ENCODE measurements around the gene FOLR3. TPM values are rescaled to one million over a fixed set of nuclear protein-coding genes. Genes with fewer than 3 reads are reported as not detected.

The FOLR3 gene
- total RNA-seq, 1 experiment from 2014 or later = not detected

DNA sequence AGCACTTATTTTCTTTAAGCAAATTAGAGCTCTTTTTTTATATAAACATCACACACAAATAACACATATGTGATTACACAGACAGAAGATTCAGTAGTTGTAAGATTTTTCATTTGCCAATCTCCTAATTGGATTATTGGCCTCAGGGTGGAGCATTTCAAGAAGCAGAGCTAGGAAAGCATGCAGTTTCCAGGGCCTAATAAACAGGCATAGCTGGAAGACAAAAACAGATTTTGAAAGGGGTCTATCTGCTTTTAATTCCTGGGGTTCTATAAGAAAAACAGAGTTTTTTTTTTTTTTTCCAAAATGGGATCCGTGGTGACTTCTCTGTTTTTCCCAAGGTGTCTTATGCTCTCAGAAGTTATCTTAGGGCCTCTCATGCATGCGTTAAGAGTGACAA lies 7.6 kb upstream of the FOLR3 start:
- no peak overlapping the region for H3K9ac ChIP-seq (ENCODE audit: low read length)
- no peaks in the 10 kb centered on the region for H4K20me1 ChIP-seq (ENCODE audit: insufficient read depth, low read depth, low read length)
- no peak overlapping the region for H3K4me3 ChIP-seq (ENCODE audit: low read length)
- H3K4me1 ChIP-seq (ENCODE audit: low read length) = no peaks in the 10 kb centered on the region
- no peak overlapping the region for H3K4me2 ChIP-seq (ENCODE audit: low read depth, low read length, poor library complexity, severe bottlenecking)
- no peak overlapping the region for H2AFZ ChIP-seq (ENCODE audit: low read length)
- H3K27ac ChIP-seq (ENCODE audit: low read length) = no peak overlapping the region
- no peaks in the 10 kb centered on the region for H3K27me3 ChIP-seq (ENCODE audit: low read length)
- H3K36me3 ChIP-seq (ENCODE audit: insufficient read depth, low read length) = no peaks in the 10 kb centered on the region
- no peak for DNase-seq
- no peaks in the 10 kb centered on the region for H3K9me3 ChIP-seq (ENCODE audit: low read length)
- H3K9me2 ChIP-seq (replicated peaks; ENCODE audit: insufficient read depth, low read length) = no peaks in the 10 kb centered on the region
- H3K79me2 ChIP-seq (ENCODE audit: low read length) = no peaks in the 10 kb centered on the region

DNA sequence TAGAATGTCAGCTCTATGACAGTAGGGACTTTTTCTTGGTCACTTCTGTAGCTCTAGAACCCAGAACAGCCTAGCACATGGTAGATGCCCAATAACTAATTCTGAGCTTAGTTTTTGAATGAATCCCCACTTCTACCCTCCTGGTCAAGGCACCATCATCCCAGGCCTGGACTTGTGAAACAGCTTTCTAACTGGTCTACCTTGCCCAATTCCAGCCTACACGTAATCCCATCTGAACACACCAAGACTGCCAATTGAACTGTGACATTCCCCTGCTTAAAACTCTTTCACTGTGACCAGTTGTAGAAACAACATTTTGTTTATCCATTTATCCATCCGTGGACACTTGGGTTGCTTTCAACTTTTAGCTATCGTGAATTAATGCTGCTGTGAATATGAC lies 6.1 kb upstream of the FOLR3 start:
- Histone ChIP-seq H3K27ac (ENCODE audit: low read length) (no peak overlapping the region), H3K9me2 (replicated peaks; ENCODE audit: insufficient read depth, low read length) (no peaks in the 10 kb centered on the region), H3K36me3 (ENCODE audit: insufficient read depth, low read length) (no peaks in the 10 kb centered on the region)

DNA sequence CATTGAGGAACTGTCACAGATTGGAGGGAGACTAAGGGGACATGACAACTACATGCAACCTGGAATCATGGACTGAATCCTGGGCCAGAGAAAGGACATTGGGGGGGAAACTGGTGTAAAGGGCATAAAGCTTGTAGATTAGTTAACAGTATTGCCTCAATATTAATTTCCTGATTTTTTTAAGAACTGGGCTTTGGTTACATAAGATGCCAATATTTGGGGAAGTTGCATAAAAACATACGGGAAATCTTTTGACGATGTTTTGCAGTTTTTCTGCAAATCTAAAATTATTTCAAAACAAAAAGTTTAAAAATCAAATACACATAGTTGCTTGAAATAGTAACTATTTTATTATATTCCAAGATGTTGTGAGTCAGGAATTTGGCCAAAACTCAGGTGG lies 2.9 kb upstream of the FOLR3 start:
- Histone ChIP-seq H3K9me2 (replicated peaks; ENCODE audit: insufficient read depth, low read length) (no peaks in the 10 kb centered on the region), H3K9ac (ENCODE audit: low read length) (no peak overlapping the region), H4K20me1 (ENCODE audit: insufficient read depth, low read depth, low read length) (no peaks in the 10 kb centered on the region), H3K36me3 (ENCODE audit: insufficient read depth, low read length) (no peaks in the 10 kb centered on the region), H3K4me2 (ENCODE audit: low read depth, low read length, poor library complexity, severe bottlenecking) (no peak overlapping the region), H3K4me3 (ENCODE audit: low read length) (no peak overlapping the region), H3K79me2 (ENCODE audit: low read length) (no peaks in the 10 kb centered on the region), H3K27ac (ENCODE audit: low read length) (no peak overlapping the region), H3K9me3 (ENCODE audit: low read length) (no peaks in the 10 kb centered on the region), H2AFZ (ENCODE audit: low read length) (no peak overlapping the region), H3K4me1 (ENCODE audit: low read length) (no peaks in the 10 kb centered on the region), H3K27me3 (ENCODE audit: low read length) (no peaks in the 10 kb centered on the region)
- DNase-seq = no peak

More for the DNA sequence above, 6.1 kb upstream of the FOLR3 start:
- H3K79me2 ChIP-seq (ENCODE audit: low read length) = no peaks in the 10 kb centered on the region
- H3K4me2 ChIP-seq (ENCODE audit: low read depth, low read length, poor library complexity, severe bottlenecking) = no peak overlapping the region
- H2AFZ ChIP-seq (ENCODE audit: low read length) = no peak overlapping the region
- DNase-seq = no peak
- H3K9ac ChIP-seq (ENCODE audit: low read length) = no peak overlapping the region
- no peaks in the 10 kb centered on the region for H4K20me1 ChIP-seq (ENCODE audit: insufficient read depth, low read depth, low read length)
- no peaks in the 10 kb centered on the region for H3K27me3 ChIP-seq (ENCODE audit: low read length)
- H3K4me1 ChIP-seq (ENCODE audit: low read length) = no peaks in the 10 kb centered on the region
- H3K9me3 ChIP-seq (ENCODE audit: low read length) = no peaks in the 10 kb centered on the region
- no peak overlapping the region for H3K4me3 ChIP-seq (ENCODE audit: low read length)

DNA sequence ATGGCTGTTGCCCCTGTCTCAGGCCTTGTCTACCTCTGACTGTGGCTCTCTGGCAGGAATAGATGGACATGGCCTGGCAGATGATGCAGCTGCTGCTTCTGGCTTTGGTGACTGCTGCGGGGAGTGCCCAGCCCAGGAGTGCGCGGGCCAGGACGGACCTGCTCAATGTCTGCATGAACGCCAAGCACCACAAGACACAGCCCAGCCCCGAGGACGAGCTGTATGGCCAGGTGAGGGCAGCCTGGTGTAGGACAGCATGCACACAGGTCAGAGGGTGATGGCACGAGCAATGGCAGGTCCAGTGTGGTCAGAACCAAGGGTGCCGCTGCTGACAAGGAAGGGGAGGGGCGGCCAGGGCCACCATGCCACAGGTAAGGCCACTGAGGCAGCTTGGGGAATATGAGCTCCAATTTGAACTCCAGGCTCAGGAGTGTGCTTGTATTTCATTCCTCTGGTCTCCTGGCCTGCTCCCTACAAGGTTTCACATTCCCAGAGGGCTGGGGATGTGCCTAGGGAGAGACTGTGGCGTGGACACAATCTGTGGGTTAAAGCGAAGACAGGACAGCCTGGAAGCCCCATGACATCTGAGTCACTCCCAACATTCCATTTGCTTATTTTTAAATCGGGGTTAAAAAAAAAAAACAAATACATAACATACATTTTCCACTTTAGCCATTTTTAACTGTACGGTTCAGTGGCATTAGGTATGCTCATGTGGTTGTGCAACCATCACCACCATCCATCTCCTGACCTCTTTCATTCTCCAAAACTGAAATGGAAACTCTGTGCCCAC lies 562 bp downstream of the FOLR3 start:
- Histone ChIP-seq H3K4me3 (ENCODE audit: low read length) (no peak overlapping the region), H3K4me2 (ENCODE audit: low read depth, low read length, poor library complexity, severe bottlenecking) (no peak overlapping the region), H3K4me1 (ENCODE audit: low read length) (no peaks in the 10 kb centered on the region), H3K27ac (ENCODE audit: low read length) (no peak overlapping the region), H3K9ac (ENCODE audit: low read length) (no peak overlapping the region), H4K20me1 (ENCODE audit: insufficient read depth, low read depth, low read length) (no peaks in the 10 kb centered on the region), H3K27me3 (ENCODE audit: low read length) (no peaks in the 10 kb centered on the region), H3K9me2 (replicated peaks; ENCODE audit: insufficient read depth, low read length) (no peaks in the 10 kb centered on the region), H2AFZ (ENCODE audit: low read length) (no peak overlapping the region), H3K79me2 (ENCODE audit: low read length) (no peaks in the 10 kb centered on the region), H3K9me3 (ENCODE audit: low read length) (no peaks in the 10 kb centered on the region), H3K36me3 (ENCODE audit: insufficient read depth, low read length) (no peaks in the 10 kb centered on the region)
- DNase-seq = no peak

DNA sequence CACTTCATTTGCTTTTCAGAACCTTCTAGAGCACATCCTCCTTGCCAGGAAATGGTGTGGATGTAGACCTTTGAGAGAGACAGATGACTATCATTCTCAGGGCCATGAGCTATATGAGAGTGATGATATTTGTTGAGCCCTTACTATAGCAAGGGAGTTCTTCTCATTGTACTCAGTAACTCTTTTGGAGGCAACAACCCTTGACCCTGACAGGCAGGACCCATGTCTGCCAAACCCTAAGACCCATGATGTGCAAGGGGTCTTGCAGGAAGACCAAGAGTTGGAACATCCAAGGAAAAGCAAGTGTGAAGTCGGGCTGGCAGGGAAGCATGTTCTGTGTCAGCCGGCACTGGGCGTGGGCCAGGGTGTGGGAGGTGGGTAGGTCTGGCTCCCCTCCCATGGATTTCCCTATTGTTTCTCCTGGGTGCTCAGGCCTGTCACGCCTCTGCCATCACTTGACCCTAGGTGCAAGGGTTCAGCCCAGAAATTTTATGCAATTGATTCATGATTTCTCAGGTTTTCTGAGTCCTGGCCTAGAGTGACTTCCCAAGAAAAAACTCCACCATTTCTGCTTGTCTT lies 1.2 kb downstream of the FOLR3 start:
- no peaks in the 10 kb centered on the region for H3K79me2 ChIP-seq (ENCODE audit: low read length)
- no peaks in the 10 kb centered on the region for H3K36me3 ChIP-seq (ENCODE audit: insufficient read depth, low read length)
- H2AFZ ChIP-seq (ENCODE audit: low read length) = no peak overlapping the region
- H4K20me1 ChIP-seq (ENCODE audit: insufficient read depth, low read depth, low read length) = no peaks in the 10 kb centered on the region
- no peak overlapping the region for H3K27ac ChIP-seq (ENCODE audit: low read length)
- H3K9ac ChIP-seq (ENCODE audit: low read length) = no peak overlapping the region
- no peaks in the 10 kb centered on the region for H3K9me3 ChIP-seq (ENCODE audit: low read length)
- no peak for DNase-seq
- no peaks in the 10 kb centered on the region for H3K4me1 ChIP-seq (ENCODE audit: low read length)
- H3K4me2 ChIP-seq (ENCODE audit: low read depth, low read length, poor library complexity, severe bottlenecking) = no peak overlapping the region
- no peak overlapping the region for H3K4me3 ChIP-seq (ENCODE audit: low read length)
- H3K9me2 ChIP-seq (replicated peaks; ENCODE audit: insufficient read depth, low read length) = no peaks in the 10 kb centered on the region
- H3K27me3 ChIP-seq (ENCODE audit: low read length) = no peaks in the 10 kb centered on the region

DNA sequence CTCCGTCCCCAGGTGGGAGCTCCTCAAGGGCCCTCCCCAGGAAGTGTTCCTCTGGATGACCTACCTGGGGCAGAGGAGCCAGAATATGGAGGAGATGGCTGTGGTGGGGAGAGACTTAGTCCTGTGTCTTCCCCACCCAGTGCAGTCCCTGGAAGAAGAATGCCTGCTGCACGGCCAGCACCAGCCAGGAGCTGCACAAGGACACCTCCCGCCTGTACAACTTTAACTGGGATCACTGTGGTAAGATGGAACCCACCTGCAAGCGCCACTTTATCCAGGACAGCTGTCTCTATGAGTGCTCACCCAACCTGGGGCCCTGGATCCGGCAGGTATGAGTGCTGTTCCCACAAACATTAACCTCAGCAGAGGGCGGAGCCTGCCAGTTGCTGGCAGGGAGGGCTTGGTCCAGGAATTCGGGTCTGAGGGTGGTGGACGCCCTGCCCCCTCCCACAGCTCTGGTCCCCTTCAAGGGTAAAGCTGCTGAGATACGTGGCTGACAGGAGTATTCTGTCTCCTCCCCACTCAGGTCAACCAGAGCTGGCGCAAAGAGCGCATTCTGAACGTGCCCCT lies 3.4 kb downstream of the FOLR3 start:
- Histone ChIP-seq H3K4me2 (ENCODE audit: low read depth, low read length, poor library complexity, severe bottlenecking) (no peak overlapping the region), H2AFZ (ENCODE audit: low read length) (no peak overlapping the region), H3K4me1 (ENCODE audit: low read length) (peaks cover 3% of the 10 kb centered on the region; the same call in 1 of the 2 replicates), H3K79me2 (ENCODE audit: low read length) (no peaks in the 10 kb centered on the region), H3K9me2 (replicated peaks; ENCODE audit: insufficient read depth, low read length) (no peaks in the 10 kb centered on the region), H3K9ac (ENCODE audit: low read length) (no peak overlapping the region), H3K9me3 (ENCODE audit: low read length) (no peaks in the 10 kb centered on the region), H3K27ac (ENCODE audit: low read length) (no peak overlapping the region), H3K4me3 (ENCODE audit: low read length) (no peak overlapping the region), H3K27me3 (ENCODE audit: low read length) (no peaks in the 10 kb centered on the region), H4K20me1 (ENCODE audit: insufficient read depth, low read depth, low read length) (no peaks in the 10 kb centered on the region), H3K36me3 (ENCODE audit: insufficient read depth, low read length) (no peaks in the 10 kb centered on the region)
- no peak for DNase-seq

DNA sequence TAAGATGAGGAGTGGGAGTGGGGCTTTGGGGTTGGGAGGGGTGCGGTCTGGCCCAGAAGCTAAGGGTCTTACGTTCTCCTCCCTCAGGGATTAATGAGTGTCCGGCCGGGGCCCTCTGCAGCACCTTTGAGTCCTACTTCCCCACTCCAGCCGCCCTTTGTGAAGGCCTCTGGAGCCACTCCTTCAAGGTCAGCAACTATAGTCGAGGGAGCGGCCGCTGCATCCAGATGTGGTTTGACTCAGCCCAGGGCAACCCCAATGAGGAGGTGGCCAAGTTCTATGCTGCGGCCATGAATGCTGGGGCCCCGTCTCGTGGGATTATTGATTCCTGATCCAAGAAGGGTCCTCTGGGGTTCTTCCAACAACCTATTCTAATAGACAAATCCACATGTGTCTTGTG lies 4.0 kb downstream of the FOLR3 start:
- H3K9ac ChIP-seq (ENCODE audit: low read length) = no peak overlapping the region
- H3K9me3 ChIP-seq (ENCODE audit: low read length) = no peaks in the 10 kb centered on the region
- no peaks in the 10 kb centered on the region for H3K9me2 ChIP-seq (replicated peaks; ENCODE audit: insufficient read depth, low read length)
- no peak overlapping the region for H3K4me2 ChIP-seq (ENCODE audit: low read depth, low read length, poor library complexity, severe bottlenecking)
- DNase-seq = no peak
- no peaks in the 10 kb centered on the region for H3K36me3 ChIP-seq (ENCODE audit: insufficient read depth, low read length)
- peaks cover 6% of the 10 kb centered on the region; the same call in 1 of the 2 replicates for H3K4me1 ChIP-seq (ENCODE audit: low read length)
- H3K27ac ChIP-seq (ENCODE audit: low read length) = no peak overlapping the region
- no peaks in the 10 kb centered on the region for H3K79me2 ChIP-seq (ENCODE audit: low read length)
- H4K20me1 ChIP-seq (ENCODE audit: insufficient read depth, low read depth, low read length) = no peaks in the 10 kb centered on the region
- no peak overlapping the region for H2AFZ ChIP-seq (ENCODE audit: low read length)
- H3K27me3 ChIP-seq (ENCODE audit: low read length) = no peaks in the 10 kb centered on the region
- no peak overlapping the region for H3K4me3 ChIP-seq (ENCODE audit: low read length)

DNA sequence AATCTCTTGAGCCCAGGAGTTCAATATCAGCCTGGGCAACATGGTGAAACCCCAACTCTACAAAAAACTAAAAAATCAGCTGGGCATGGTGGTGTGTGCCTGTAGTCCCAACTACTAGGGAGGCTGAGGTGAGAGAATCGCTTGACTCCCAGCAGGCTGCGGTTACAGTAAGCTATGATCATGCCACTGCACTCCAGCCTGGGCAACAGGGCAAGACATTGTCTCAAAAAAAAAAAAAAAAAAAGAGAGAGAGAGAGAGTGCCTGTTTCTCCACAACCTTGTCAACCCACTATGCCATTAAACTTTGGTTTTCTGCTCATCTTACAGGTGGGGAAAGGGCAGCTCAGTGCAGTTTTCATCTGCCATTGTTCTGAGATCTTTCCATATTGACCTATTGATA lies 5.1 kb downstream of the FOLR3 start:
- no peaks in the 10 kb centered on the region for H3K27me3 ChIP-seq (ENCODE audit: low read length)
- H3K4me3 ChIP-seq (ENCODE audit: low read length) = no peak overlapping the region
- H2AFZ ChIP-seq (ENCODE audit: low read length) = no peak overlapping the region
- H3K36me3 ChIP-seq (ENCODE audit: insufficient read depth, low read length) = no peaks in the 10 kb centered on the region
- H3K4me2 ChIP-seq (ENCODE audit: low read depth, low read length, poor library complexity, severe bottlenecking) = no peak overlapping the region
- no peaks in the 10 kb centered on the region for H4K20me1 ChIP-seq (ENCODE audit: insufficient read depth, low read depth, low read length)
- H3K27ac ChIP-seq (ENCODE audit: low read length) = no peak overlapping the region
- H3K9me2 ChIP-seq (replicated peaks; ENCODE audit: insufficient read depth, low read length) = no peaks in the 10 kb centered on the region
- peaks cover 6% of the 10 kb centered on the region; the same call in 1 of the 2 replicates for H3K4me1 ChIP-seq (ENCODE audit: low read length)
- no peaks in the 10 kb centered on the region for H3K79me2 ChIP-seq (ENCODE audit: low read length)
- H3K9me3 ChIP-seq (ENCODE audit: low read length) = no peaks in the 10 kb centered on the region
- DNase-seq = no peak
- H3K9ac ChIP-seq (ENCODE audit: low read length) = no peak overlapping the region

Data from Karpas-422 (cell line).